Fibroblast of the aortic adventitia (primary cell): ENCODE results near the gene DCDC2C. TPM values are rescaled to one million over a fixed set of nuclear protein-coding genes. Genes with fewer than 3 reads are reported as not detected.

ENCODE experiments used
- DNase-seq: peaks from one replicate; pipeline ENCODE4 v3.0.0-alpha.2; 2010; ENCODE audit warnings: low read depth
- H3K4me3 ChIP-seq: 2 replicates; pipeline ENCODE4 v1.5.1; 2011; ENCODE audit warnings: low read depth, mild to moderate bottlenecking, control low read depth, low read length, moderate library complexity
- total RNA-seq: library from RNA; depleted of rRNA; stranded (reverse); fragments of >200 nt; gene quantifications from 2 replicates; pipeline ENCODE4 v1.2.3, GENCODE V29; 2012; ENCODE audit warnings: low replicate concordance
- TF ChIP-seq, protein P1 (sequence below): IDR thresholded peaks from 2 replicates; pipeline ENCODE4 v1.5.1; 2011; ENCODE audit warnings: mild to moderate bottlenecking, low read length, control low read depth, inconsistent platforms; ENCODE audit not compliant: insufficient read depth

DCDC2C gene, protein sequence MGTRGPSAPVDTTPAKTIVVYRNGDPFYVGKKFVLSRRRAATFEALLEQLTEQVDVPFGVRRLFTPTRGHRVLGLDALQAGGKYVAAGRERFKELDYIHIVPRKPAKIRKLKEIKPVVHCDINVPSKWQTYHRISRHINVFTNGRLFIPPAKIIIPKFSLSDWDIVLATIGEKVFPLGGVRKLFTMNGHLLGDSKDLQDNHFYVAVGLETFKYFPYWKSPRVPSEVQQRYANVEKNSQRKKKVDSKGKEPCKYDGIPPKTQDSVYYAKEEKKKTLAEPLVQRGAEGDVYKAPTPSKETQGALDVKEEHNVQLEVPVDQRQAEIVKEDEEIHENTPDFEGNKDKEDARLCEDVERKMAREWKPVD
- not detected in 2 replicates for total RNA-seq

DNA sequence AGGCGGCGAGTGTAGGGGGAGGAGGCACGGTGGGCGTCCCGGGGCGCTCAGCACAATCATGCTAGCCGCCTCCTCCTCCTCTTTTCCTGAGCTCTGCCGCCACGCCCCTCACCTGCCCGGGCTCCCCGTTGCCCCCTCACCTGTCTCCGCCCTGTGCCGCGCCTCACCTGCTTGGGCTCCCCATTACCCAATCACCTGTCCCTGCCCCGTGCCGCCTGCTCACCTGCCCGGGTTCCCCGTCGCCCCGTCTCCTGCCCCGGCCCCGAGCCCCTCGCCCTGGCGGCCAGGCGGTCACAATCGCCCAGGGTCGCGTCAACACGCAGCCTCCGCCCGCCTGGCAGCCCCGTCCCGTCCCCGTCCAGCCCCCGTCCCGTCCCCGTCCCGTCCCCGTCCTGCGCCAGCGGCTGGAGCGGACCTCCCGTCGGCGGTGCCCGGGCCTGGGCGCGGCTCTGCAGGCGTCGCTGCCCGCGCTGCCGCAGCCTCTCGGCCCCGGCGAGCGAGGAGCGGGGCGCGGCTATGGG lies at the start of gene DCDC2C:
TSS of gene DCDC2C (plus strand) at position 340 of the 521 bp plus-strand sequence. CDS start at position 517, 177 bp downstream.
- H3K4me3 ChIP-seq, result no peak within 1 kb of the TSS
- no peak for DNase-seq
- TF ChIP-seq, protein P1, sequence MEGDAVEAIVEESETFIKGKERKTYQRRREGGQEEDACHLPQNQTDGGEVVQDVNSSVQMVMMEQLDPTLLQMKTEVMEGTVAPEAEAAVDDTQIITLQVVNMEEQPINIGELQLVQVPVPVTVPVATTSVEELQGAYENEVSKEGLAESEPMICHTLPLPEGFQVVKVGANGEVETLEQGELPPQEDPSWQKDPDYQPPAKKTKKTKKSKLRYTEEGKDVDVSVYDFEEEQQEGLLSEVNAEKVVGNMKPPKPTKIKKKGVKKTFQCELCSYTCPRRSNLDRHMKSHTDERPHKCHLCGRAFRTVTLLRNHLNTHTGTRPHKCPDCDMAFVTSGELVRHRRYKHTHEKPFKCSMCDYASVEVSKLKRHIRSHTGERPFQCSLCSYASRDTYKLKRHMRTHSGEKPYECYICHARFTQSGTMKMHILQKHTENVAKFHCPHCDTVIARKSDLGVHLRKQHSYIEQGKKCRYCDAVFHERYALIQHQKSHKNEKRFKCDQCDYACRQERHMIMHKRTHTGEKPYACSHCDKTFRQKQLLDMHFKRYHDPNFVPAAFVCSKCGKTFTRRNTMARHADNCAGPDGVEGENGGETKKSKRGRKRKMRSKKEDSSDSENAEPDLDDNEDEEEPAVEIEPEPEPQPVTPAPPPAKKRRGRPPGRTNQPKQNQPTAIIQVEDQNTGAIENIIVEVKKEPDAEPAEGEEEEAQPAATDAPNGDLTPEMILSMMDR, result no peak

DNA sequence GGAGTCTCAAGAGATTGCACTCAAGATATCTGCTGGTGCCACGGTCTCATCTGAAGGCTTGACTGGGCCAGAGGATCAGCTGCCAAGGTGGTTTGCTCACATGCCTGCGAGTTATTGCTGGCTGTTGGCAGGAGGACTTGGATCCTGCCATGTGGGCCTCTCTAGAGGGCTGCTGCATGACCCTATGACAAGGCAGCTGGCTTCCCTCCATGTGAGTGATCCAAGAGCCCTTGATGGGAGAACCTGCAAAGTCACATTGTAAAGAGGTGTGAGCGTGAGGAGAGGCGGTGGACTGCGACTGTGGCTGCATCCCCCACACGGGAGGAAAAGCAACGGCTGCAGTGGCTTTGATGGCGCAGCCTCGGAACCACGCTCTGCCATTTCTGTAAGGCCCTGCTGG lies 49.4 kb upstream of the DCDC2C start:
- H3K4me3 ChIP-seq, result no peak overlapping the region
- DNase-seq, result no peak
- TF ChIP-seq, protein P1, result no peak

DNA sequence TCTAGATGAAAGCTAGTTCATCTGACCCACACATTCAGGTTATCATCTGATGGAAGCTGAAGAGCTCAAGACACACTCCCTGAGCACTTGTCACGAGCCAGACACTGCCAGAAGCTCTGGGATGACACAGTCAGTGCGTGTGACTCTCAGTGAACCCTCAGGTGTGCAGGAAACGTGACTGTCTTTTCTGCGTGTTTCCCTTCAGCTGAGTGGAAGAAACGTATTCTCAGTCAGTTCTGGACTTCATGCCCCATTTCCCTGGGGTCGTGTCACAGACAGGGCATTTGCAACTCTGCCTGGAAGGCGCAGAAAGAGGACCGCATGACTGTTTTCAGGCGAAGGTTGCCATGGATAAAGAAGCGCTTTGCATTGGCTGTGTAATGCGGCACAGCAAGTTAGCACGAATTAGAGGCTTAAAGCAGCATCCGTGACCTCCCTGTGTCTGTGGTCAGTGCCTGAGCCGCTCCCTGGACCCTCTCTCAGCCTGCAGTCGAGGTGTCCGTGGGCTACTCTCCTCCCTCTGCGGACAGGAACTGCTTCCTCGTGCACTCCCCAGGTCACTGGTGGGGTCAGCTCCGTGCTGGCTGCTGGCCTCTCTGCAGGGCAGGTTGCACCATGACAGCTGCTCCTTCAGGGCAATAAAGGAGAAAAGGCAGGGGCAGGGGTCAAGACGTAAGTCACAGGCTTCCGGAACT lies 48.7 kb upstream of the DCDC2C start:
- TF ChIP-seq, protein P1, result no peak
- no peak for DNase-seq
- H3K4me3 ChIP-seq, result no peak overlapping the region

DNA sequence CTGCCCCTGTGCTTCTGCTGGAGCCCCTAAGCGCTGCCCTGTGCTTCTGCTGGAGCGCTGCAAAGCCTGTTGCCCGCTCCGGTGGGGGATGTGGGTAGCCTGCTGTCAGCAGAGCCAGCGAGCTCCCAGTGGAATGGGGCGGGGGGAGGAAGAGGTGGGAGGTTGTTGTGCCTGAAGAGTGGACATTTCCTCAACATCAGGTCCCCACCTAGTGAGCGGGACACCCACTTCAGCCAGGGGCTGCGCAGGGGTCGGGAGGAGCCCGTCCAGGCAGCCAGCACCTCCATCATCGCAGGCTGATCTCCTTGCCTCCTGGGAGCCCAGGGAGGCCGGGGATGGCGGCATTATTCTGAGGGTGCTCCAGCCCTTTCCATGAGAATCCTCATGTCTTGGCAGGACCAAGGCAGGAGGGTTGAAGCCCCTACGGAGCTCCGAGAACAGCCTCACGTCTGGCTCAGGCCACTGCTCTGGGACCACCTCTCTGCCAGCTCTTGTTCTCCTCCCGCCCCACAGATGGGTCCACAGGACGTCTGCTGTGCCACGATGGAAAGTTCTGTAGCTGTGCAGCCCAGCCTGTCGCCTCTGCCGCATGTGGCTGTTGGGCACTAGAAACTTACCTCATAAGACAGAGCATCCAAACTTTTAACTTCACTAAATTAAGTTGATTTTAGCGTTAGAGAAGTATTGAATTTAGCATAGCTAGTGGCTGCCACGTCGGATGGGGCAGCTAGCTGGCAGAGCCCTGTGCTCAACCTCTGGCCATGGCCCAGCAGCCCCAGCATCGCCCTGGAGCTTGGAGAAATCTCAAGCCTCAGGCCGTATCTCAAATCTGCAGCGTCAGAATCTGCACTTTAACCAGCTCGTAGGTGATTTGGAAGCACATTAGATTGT lies 47.3 kb upstream of the DCDC2C start:
- no peak for DNase-seq
- H3K4me3 ChIP-seq, result no peak overlapping the region
- TF ChIP-seq, protein P1, result no peak

DNA sequence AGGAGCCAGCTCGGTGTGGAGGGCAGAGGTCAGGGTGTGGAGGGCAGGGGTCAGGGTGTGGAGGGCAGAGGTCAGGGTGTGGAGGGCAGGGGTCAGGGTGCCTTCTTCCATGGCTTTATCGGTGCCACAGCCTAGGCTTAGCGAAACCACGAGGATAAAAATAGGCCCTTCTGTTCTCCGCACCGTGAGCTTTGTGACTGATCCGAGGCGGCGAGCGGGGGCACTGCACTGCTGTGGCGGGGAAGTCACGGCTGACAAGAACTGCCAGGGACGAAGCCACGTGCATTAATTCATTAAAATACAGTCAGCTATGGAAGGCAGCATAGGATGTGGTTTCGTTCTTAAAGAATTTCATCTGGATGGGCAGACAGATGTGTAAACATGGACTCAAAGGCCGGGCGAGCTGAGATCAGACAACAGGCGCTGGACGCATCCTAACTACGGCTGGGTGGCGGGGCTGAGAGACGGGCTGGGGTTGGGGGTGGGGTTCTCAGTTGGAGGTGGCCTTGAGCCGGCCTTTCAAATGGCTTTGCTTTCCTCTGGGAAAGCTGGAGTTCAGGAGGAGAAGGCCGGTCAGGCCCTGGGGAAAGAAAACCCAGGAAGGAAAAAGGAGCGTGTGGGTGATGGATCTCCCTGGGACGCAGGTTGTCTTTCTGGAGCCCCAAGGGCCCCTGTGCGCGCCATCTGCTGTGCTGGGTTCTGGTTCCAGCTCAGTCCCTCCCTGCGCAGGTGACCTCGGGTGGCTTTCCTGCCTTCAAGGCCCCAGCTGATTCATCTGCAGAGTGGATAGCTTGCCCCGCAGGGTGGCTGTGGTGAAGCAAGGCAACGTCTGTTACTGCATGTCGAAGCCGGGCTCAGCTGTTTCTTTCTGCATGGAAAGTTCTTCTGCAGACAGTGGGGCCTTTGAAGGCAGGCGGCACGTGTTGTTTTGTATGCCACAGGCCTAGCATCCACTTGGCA lies 46.3 kb upstream of the DCDC2C start:
- DNase-seq, result no peak
- TF ChIP-seq, protein P1, result no peak
- no peak overlapping the region for H3K4me3 ChIP-seq
